NCI-H1417 treated with DMSO at 0.1 percent for 48 hours (cell line): ENCODE measurements around the gene ABCA2.

Source experiments
- DNase-seq: peaks from one replicate; lab custom pipeline; 2025; lab: John Stamatoyannopoulos, UW

The ABCA2 gene

DNA sequence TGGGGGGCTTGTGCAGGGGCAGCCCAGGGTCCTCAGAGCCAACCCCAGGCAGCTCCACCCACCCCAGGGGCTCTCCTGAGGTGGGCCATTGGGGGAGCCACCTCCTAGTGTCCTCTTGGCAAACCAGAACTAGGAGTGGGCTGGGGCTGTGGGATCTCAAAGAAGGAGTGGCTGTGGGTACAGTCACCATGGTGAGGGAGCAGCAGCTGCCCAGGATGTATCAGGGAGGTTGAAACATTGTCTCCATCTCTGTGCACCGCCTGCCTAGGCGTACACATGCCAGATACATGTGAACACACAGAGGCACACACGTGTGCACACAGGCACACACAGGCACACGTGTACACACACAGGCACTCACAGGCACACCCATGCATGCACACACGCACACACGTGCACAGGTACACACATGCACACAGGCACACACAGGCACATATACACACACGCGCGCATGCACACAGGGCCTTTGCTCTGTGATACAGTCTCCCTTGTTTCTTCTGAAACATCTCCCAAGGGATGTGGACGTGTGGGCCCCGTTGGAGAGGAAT, 65.3 kb downstream of the ABCA2 start:
- no peak for DNase-seq

DNA sequence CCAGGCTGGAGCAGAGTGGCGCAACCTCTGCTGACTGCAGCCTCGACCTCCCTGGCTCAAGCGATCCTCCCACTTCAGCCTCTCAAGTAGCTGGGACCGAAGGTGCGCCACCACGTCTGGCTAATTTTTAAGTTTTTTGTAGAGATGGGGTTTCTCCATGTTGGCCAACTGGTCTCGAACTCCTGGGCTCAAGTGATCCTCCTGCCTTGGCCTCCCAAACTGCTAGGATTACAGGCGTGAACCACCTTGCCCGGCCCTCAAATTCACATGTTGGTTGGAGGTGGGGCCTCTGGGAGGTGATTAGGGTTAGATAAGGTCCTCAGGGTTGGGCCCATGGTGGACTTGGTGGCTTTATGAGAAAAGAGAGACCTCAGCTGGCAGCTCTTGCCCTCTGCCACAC, 65.9 kb downstream of the ABCA2 start:
- no peak for DNase-seq

DNA sequence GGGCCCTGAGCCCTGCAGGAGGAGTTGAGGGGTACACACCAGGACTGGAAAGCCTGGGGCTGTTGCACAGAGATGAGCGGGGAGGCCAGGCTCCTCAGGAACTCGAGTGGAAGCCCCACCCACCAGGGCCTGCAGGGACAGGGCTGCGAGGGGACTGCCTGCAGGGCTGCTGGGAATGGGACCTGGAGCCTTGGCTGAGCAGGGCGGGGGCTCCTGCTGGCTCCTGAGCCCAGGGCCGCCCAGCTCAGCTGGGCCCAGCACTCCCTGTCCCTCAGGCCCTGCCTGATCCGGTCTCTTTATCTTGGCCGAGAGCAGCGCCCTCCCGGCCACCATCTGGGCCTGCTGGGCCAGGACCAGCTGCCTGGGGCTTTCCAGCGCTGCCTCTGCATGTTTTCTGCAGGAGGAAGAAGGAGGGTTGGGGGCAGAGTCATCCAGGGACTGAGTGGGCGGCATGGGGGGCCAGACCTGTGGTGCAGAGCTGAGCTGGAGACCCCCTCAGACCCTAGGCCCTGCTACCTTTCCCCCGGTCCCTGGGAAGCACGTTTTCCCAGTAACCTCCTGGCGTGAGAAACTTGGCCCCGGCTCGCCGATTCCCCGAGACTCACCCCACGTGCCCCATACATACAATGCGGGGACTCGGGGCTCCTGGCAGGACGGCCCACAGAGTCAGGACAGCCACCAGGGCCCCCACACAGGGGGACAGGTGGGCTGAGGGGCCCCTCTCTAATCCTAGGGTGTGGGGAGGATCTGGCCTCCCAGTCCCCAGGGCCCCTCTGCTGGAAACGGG, 66.6 kb downstream of the ABCA2 start:
- no peak for DNase-seq

DNA sequence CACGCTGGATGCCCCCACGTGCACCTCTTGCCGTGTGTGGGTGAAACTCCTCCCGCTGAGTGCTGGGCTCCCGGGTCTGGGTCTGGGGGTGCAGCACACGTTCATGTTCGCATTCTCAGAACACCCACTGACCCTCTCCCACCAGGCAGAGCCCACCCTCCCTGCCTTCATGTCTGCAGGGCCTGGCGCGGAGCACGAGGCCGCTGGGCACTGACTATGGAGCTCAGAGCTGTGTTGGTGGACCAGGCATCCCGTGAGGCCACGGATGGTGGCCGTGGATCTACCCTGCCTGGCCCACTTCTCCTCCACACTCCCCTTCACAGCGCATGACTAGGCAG, 67.1 kb downstream of the ABCA2 start:
- no peak for DNase-seq

DNA sequence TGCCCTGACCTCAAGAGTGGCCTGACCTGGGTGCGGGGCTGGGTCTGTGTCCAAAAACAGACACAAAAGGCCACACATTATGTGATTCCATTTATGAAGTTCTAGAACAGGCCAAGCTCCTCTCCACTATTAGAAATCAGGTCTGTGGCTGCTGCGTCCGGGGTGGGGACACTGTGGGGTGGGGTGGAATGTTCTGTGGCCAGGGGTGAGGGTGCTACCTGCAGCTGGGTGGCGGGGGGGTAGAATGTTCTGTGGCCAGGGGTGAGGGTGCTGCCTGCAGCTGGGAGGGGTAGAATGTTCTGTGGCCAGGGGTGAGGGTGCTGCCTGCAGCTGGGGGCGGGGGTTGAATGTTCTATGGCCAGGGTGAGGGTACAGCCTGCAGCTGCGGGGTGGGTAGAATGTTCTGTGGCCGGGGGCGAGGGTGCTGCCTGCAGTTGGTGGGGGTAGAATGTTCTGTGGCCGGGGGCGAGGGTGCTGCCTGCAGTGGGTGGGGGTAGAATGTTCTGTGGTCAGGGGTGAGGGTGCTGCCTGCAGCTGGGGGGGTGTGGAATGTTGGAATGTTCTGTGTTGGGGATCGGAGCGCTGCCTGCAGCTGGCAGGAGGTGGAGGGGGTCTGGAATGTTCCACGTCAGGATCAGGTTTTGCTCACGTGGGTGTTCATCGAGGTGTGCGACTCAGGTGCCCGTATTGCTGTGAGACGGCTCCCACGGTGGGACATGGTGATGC, 67.7 kb downstream of the ABCA2 start:
- no peak for DNase-seq

DNA sequence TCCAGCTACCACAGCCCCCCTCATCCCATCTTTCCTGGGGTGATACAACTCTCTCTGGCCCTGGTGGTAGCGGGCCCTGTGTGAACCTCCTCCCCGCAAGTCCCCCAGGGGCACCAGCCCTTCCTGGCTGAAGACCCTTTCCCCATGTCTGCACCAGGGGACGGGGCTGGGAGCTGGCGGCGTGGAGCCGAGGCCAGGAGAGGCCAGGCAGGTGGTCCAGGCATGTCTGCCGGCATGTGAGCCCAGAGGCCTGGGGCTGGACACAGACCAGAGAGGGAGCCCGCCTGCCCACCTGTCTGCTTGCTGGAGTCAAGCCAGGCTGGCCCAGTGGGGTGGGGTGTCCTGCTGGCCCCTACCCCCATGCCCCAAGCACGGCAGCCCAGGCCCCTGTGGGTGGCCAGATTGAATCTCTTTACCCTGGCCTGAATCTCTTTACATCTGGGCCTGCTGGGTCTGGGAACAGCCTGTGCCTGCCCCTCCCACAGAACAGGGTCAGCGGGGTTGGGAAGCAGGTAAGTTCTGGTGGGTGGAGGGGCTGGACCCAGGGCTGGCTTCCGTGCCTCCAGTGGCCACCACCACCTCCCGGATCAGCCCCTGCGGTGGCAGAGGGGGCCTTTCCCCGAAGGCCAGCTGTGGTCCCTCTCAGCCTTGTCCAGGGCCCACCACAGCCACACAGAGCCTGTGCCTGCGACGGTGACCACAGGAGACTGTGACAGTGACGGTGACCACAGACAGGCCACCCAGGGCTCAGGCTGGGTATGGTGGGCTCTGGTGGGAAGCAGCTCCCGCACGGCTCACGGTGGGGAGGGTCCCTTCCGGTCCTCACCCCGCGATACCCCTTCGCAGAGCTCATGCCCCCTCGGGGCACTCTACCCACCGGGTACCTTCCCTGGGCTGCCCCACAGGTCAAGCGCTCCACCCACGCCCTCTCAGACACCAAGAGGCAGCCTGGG, 68.9 kb downstream of the ABCA2 start:
- no peak for DNase-seq

DNA sequence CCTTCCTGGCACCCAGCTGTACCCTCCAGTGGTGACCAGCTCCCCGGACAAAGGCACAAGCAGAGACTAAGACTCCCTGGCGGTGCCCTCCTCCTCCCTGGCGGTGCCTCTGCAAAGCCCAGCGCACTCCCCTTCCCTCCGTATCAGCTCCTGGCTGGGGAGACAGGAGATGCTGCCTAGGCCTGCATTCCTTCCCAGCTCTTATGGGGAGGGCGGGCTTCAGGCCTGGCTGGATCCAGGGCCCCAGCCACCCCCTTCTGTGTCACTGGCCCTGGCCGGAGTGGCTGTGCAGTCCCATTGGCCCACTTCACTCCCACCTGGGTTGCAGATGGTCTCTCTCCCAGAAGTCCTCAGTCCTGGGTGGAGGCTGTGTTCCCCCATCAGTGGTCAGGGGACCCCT, 69.6 kb downstream of the ABCA2 start:
- DNase-seq, result no peak

DNA sequence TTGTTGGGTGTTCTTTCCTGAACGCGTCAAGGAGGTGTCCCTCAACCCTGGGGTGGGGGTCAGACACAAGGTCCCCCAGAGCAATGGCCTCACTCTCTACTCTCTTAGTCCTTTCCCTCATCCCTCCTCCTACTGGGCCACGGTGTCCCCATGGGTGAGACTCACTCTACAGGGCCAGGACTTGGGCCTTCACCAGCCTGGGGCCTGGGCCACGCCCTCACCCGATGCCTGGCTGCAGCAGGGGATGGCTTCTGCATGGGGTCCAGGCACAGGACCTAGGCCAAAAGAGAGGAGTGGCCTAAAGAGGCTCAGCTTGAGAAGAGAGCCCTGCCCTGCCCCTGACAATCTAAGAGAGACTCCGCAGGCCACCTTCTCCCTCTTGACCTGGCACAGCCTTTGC, 70.1 kb downstream of the ABCA2 start:
- no peak for DNase-seq

DNA sequence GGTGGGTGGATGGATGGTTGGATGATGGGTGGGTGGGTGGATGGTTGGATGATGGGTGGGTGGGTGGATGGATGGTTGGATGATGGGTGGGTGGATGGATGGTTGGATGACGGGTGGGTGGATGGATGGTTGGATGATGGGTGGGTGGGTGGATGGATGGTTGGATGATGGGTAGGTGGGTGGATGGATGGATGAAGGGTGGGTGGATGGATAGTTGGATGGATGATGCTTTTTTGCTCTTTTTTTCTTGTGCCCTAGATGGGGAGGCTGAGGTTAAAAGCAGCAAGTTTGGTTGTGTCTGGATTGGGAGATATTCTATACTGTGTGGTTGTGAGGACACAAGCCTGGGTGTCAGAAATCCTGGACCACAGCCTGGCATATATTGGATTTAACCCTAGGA, 70.6 kb downstream of the ABCA2 start:
- DNase-seq, result no peak
